ENCODE data around the gene IZUMO1.
"Not testable (repeated sequence)": the region's sequence is repeated elsewhere in the genome, so short reads cannot be mapped to it uniquely, and the experiment has no call there.

IZUMO1 gene

DNA sequence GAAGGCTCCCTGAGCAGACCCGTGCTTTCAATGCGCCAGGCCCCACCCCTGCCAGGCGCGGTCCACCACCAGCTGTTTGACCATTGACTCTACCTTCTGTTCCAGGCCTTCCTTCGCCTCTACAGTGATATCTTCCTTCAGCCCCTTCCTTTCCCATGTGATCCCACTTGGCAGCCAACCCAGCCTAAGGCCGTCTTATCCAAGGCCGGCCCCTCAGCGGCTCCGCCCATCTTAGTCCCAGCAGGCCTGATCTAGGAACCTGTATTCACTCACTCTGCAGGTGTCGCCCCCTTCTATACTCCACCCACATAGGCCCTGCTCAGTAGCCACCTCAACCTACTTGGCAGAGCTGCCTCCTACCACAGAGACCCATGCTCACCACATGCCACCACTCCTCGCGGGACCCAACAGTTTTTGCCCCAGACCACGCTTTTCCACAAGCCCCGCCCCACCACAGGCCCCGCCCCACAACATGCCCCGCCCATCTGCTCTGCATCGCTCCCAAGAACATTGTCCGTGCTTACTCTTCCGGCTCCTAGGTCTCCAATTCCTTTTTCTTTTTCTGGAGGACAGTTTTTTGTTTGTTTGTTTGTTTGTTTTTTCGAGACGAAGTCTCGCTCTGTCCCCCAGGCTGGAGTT lies 9.2 kb downstream of the IZUMO1 start:
- no peak for DNase-seq (ENCODE audit: low spot score)

DNA sequence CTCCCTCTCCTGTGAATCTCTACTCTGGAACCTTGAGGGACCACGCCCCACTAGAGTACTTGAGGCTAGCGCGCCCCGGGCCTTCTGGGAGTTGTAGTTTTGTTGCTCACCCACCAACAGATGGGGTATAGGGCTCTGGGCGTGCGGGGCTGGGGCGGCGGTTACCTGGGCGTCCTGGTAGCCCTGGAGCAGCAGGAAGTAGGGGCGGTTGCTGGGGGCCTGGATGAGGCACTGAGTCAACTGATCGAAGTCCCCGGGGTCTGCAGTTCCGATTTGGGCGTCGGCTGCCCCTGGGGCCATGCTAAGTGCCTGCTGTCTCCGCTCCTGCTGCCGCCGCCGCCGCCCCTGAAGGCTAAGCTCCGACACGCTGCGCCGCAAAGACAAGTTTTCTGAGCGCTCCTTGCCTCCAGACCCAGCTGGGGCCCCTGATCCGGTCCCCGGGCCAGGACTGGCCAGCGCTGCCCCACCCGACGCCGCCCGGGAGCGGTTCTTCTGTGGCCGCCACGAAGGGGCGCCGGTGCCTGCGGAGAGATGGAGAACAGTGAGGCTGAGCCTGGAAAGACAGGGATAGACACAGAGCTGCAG lies 11.6 kb downstream of the IZUMO1 start:
- DNase-seq (ENCODE audit: low spot score), result no peak

GRCh38 chr19:48734625-48735024 lies 12.1 kb downstream of the IZUMO1 start:
- no peak for DNase-seq (ENCODE audit: low spot score)

- DNase-seq (ENCODE audit: low spot score), result no peak
These were observed 15.3 kb downstream of the IZUMO1 start for GRCh38 chr19:48731452-48731851.

- no peak for DNase-seq (ENCODE audit: low spot score)
These were observed 17.6 kb downstream of the IZUMO1 start for GRCh38 chr19:48728911-48729664.

DNA sequence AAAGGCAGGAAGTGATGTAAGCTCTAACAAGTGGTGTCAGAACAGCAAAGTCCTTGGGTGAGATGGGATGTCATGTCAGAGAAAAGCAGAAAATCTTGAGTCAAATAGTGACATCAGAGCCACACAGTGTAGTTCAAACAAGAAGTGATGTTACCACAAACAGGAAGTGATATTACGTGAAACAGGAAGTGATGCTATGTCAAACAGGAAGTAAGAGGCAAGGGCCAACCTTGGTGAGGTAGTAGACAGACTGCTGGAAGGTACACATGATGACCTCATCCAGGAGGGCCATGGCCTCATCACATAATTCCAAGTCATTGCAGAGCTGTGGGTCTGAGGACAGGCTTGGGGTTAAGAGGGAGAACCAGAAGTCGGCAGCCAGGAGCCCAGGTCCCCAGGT lies 20.2 kb downstream of the IZUMO1 start:
- peak; percentile 82 for DNase-seq (ENCODE audit: low spot score)

DNA sequence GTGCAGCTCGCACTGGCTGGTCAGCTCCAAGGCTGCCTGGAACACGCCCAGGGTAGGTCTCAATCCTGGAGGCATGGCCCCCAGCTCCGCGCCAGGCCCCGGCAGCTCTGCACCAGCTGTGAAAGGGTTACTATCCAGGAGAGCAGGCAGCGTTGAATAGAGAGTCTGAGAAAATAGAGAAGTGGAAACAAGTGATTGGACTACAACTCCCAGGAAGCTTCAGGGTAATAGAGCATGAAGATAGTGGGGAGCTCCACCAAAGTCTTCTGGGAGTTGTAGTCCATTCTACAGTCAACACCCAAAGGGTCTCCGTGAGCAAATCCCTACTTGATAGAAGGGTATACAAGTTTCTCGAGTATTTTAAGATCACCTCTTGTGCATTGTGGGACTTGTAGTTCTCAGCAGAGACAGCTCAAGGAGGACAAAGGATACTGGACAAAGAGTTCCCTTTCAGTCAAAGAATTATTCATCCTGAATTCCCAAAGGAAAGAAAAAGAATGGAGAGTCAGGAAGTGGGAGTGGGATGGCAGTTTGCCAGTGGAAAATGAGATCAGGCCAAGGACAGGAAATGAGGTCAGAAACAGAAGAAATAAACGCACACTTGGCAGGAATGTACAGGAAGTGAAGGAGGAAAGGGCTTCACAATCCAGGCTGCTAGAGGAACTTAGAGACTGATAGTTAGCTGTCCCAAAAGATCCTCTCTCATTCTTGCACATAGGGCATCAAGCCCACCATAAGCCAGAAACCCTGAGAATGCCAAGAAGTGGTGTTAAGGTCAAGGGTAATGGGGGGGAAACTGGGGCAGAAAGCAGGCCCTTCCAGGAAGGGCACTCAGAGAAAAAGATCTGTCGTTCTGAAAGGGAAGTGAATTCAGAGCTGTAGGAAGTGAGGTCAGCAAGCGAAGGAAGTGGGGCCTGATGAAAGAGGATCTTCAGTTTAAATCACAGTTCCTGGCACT lies 21.6 kb downstream of the IZUMO1 start:
- DNase-seq (ENCODE audit: low spot score), result peak; percentile 94

DNA sequence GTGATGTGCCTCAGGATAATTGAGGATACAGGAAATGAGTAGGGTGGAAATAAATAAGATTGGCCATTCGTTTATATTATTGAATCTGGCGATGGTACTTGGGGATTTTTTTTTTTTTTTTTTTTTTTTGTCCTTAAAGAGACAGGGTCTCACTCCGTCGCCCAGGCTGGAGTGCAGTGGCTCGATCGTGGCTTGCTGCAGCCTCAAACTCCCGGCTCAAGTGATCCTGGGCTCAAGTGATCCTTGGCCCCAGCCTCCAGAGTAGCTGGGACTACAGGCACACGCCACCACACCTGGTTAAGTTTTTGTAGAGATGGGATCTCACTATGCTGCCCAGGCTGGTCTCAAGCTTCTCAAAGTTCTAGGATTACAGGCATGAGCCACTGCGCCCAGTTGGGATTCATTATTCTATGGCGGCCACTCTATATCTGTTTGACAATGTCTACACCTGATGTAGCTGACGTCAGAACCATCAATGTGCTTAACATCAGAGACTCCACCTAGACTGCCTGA lies 24.5 kb downstream of the IZUMO1 start:
- DNase-seq (ENCODE audit: low spot score), result no peak

DNA sequence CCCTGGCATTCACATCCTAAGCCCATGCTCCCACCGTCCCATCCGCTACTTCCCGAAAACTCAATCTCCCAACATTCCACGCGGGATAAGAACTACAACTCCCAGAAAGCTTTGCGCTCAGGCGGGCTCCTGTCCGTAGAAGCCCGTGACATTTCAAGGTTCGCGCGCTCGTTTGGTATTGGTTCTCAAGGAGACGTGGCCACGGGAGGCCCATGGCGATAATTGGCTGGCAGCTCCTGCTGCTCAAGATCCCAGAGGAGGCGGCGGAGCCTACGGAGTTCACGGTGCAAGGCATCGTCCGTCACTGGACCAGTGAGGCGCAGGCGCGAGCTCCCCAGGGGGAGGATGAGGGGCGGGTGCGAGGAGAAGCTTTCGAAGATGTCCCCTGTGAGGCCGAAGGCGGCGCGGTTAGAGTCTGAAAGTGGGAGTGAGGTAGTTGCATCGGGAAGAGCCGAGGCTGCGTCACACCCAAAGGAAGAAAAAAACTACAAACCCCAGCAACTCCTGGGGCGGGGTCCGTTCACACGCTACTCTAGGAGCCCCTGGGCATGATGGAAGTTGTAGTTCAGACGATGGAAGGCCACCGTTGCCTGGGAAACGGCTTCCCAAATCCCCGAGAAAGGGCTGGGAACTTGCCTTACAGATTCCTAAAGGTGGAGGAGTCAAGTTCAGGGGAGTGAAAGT lies 26.0 kb downstream of the IZUMO1 start:
- peak; percentile 98 for DNase-seq (ENCODE audit: low spot score)

- no peak for DNase-seq (ENCODE audit: low spot score)
These were observed 26.5 kb downstream of the IZUMO1 start for GRCh38 chr19:48720251-48720612.

DNA sequence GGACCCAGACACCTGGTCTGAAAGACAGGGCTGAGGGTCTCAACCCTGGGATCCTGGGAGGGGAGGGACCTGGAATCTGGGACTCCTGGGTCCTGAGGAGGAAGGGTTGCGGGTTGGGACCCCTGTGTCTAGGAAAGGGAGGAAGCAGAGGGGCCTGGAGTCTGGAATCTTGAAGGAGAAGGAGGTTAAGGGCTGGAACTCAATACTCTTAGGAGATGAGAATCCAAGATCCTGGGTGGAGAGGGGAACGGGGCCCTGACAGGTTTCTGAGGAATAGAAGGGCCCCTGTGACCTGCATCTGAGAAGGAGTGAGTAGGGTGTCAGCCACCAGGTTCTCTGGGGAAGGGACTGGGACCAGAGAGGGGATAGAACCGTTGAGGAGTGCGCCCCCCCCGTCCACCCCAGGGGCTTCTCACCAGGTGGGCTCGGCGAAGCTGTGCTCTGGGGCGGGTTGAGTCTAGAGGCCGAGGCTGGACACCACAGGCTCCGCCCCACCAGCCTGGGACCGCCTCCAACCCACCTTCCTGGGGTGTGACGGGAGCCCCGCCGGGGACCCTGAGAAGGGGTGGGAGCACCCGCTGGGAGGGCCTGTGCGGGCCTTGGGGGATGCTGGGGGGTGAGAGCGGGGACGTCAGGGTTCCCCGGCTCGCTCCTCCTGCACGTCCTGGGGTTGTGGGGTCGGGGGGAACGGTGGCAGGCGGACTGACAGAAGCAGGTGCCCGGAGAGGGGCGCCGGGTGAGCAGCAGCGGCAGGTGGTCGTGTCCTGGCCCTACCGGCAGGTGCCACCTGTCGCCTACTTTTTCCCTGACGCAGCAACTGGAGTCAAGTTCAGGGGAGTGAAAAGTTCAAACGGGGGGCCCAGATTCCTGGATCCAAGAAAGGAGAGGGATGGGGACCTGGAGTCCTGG lies 27.2 kb downstream of the IZUMO1 start, which contains the start of gene MAMSTR:
Gene MAMSTR (minus strand): TSS at position 463 of the 909 bp plus-strand sequence. CDS start 694 bp downstream, outside the sequence.
- DNase-seq (ENCODE audit: low spot score), result no peak

- DNase-seq (ENCODE audit: low spot score), result no peak
These were observed 27.9 kb downstream of the IZUMO1 start for GRCh38 chr19:48718711-48719231.

- DNase-seq (ENCODE audit: low spot score), result not testable (repeated sequence)
These were observed 28.6 kb downstream of the IZUMO1 start for GRCh38 chr19:48718106-48718505.

GRCh38 chr19:48716562-48717291 lies 30.0 kb downstream of the IZUMO1 start:
- DNase-seq (ENCODE audit: low spot score), result no peak

- DNase-seq (ENCODE audit: low spot score), result no peak
These were observed 31.0 kb downstream of the IZUMO1 start for GRCh38 chr19:48715681-48716171.

GRCh38 chr19:48714759-48715675 lies 31.7 kb downstream of the IZUMO1 start:
- DNase-seq (ENCODE audit: low spot score), result no peak

DNA sequence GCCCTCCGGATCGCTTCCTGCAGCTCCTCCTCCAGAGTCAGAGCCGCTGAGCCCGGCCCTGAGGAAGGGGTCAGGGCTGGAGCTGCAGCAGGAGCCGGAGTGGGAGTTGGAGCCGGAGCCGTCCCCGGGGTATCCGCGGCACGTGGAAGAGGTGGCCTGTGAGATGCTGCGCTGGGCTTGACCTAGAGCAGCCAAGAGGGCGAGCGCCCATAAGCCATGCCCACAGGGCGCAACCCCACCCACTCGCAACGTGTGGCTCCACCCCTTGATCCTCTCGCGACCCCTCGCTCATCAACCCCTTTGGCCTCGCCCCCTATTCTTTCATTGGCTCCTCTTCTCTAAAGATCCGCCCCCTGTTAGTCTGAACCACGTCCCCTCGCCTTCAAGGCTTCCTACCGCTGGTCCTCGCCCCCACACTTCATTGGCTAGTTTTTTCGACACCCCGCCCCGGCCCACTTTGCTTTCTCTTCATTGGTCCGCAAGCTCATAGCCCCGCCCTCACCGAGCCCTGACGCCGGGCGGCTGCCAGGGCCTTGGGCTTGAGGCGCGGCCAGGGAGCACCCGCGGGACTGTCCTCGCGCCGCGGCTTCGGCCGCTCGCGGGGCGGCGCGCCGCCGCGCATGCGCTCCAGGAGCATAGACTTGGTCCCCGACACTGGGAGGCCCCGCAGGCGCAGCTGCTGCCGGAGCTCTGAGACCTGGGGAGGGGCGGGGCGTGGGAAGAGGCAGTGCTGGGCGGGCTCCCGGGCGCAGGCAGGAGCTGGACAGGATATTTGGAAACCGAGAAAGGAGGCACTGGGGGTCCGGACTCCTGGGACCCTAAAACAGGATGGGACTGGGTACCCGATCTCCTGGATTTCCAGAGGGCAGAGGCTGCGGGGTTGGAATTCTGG lies 32.6 kb downstream of the IZUMO1 start:
- peak; percentile 99 for DNase-seq (ENCODE audit: low spot score)

Measured in NAMALWA (cell line).